ENCODE data around the gene TDRD15. TPM values are rescaled to one million over a fixed set of nuclear protein-coding genes. Genes with fewer than 3 reads are reported as not detected.

The TDRD15 gene
- total RNA-seq, 2 donors from 2014 or later: not detected

DNA sequence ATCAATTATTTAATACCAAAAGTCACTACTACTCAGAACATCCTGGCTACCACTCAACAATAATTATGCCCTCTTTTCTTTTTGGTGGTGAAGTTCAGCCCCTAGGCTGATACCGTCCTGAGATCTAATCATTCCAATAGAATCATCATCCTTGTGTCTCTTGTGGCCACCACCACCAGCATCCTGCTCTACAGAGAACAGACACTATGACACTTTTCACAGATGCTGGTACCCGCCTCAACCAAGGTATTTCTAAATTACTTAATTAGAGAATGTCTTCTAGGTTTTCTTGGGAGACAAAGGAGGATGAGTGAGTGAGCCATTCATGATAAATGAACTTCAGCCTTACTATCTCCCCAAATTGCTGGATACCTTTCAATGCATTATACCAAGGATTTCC, 60.0 kb downstream of the TDRD15 start:
- no peak for ATAC-seq
- Mint-ChIP-seq H3K36me3 (no peaks in the 10 kb centered on the region), H3K9me3 (peaks cover 4 to 10% of the 10 kb centered on the region in 2 donors), H3K27ac (no peak overlapping the region)
- no peak for DNase-seq (ENCODE audit: low spot score in 2 of 2)

DNA sequence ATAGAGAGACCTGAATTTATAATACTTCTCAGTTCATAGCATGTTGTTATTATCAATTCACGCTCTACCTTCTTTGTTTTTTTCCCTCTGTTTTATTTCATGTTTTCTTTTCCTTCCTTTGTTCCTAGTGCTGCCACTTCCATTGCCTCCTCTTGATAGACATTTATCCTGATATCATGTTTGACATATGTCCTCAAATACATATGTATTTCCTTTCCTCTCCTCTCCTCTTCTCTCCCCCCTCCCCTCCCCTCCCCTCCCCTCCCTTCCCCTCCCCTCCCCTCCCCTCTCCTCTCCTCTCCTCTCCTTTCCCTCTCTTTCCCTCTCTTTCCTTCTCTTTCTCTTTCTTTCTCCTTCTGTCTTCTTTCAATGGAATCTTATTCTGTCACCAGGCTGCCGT, 67.8 kb downstream of the TDRD15 start:
- H3K9me3 Mint-ChIP-seq: peaks cover 5 to 8% of the 10 kb centered on the region in 2 donors
- peak overlapping the region in 1 of 2 donors; percentile 31 for H3K27ac Mint-ChIP-seq
- no peak for ATAC-seq
- no peak for DNase-seq (ENCODE audit: low spot score in 2 of 2)
- H3K36me3 Mint-ChIP-seq: no peaks in the 10 kb centered on the region

Other genes with a start within 250 kb of the TDRD15 start
- gene APOB, start 79.9 kb upstream of the TDRD15 start, total RNA-seq: not detected